CD4-positive, alpha-beta T cell (primary cell): ENCODE data around the gene KCNAB2. TPM values are rescaled to one million over a fixed set of nuclear protein-coding genes. Genes with fewer than 3 reads are reported as not detected.
"Not testable (repeated sequence)": the region's sequence is repeated elsewhere in the genome, so short reads cannot be mapped to it uniquely, and the experiment has no call there.

Experiments used
- ATAC-seq: fragments of 200-7000 bp; cut with Tn5 transposase; one replicate; pipeline ENCODE4 v1.10.0; 2022; ENCODE audit warnings: mild to moderate bottlenecking; ENCODE audit not compliant: poor library complexity
- CTCF ChIA-PET: fragments of 350-600 bp; sonication (Branson Sonifier 250); formaldehyde crosslinking; loops from one replicate; lab custom pipeline; 2021; ENCODE audit warnings: antibody characterized with exemption, inconsistent platforms; lab: Charles Lee
- POLR2A ChIA-PET: fragments of 350-600 bp; sonication (Branson Sonifier 250); formaldehyde crosslinking; loops from one replicate; lab custom pipeline; 2021; ENCODE audit warnings: antibody characterized with exemption, inconsistent platforms; lab: Charles Lee
- DNase-seq, 14 experiments: peaks; one replicate each; pipeline ENCODE4 v3.0.0-alpha.2; 2013 to 2020; ENCODE audit warnings: mixed read lengths in 2 of 14
- H3K27ac ChIP-seq, 2 donors: one replicate each; pipeline versions ENCODE4 v1.5.1 to v1.7.0; 2013; ENCODE audit warnings: low read length in 2 of 2, low read depth in 1 of 2, mild to moderate bottlenecking in 1 of 2
- H3K27me3 ChIP-seq, 2 experiments: 1 replicate in 1 of 2; 2 replicates in 1 of 2; pipeline versions ENCODE4 v1.6.1 to v1.7.0; 2013; ENCODE audit warnings: low read length in 2 of 2, control low read depth in 1 of 2, mild to moderate bottlenecking in 1 of 2, moderate library complexity in 1 of 2; ENCODE audit not compliant: insufficient read depth in 2 of 2, control insufficient read depth in 1 of 2
- H3K36me3 ChIP-seq: one replicate; pipeline ENCODE4 v1.6.1; 2013; ENCODE audit warnings: low read length, control low read depth; ENCODE audit not compliant: insufficient read depth
- H3K4me1 ChIP-seq: one replicate; pipeline ENCODE4 v1.6.1; 2013; ENCODE audit warnings: low read length, control low read depth; ENCODE audit not compliant: insufficient read depth
- H3K4me3 ChIP-seq: one replicate; pipeline ENCODE4 v1.5.1; 2013; ENCODE audit warnings: mild to moderate bottlenecking, low read length, moderate library complexity
- H3K9me3 ChIP-seq, 2 experiments: 1 replicate in 1 of 2; 2 replicates in 1 of 2; pipeline versions ENCODE4 v1.6.1 to v1.7.0; 2013; ENCODE audit warnings: low read length in 2 of 2, mild to moderate bottlenecking in 2 of 2, control low read depth in 1 of 2, moderate library complexity in 1 of 2; ENCODE audit not compliant: control insufficient read depth in 1 of 2, insufficient read depth in 1 of 2
- H3K27ac Mint-ChIP-seq: one replicate; pipeline ENCODE4 v1.8.0; 2020; ENCODE audit warnings: mixed read lengths
- H3K27me3 Mint-ChIP-seq: one replicate; pipeline ENCODE4 v1.8.0; 2021; ENCODE audit warnings: mixed read lengths
- H3K36me3 Mint-ChIP-seq: one replicate; pipeline ENCODE4 v1.8.0; 2021; ENCODE audit warnings: low read depth, mixed read lengths
- H3K4me1 Mint-ChIP-seq: one replicate; pipeline ENCODE4 v1.8.0; 2021; ENCODE audit warnings: low read depth, mixed read lengths
- H3K4me3 Mint-ChIP-seq: one replicate; pipeline ENCODE4 v1.8.0; 2020; ENCODE audit warnings: mild to moderate bottlenecking, mixed read lengths
- H3K9me3 Mint-ChIP-seq: one replicate; pipeline ENCODE4 v1.8.0; 2020; ENCODE audit warnings: mixed read lengths
- CTCF ChIP-seq: fragments of 200-600 bp; IDR thresholded peaks from one replicate; pipeline ENCODE4 v1.8.0; 2022; ENCODE audit warnings: antibody characterized with exemption, mild to moderate bottlenecking
- intact Hi-C, 2 experiments: fragments of 100-400 bp; cut with DNase I in 1 of 2; cut with micrococcal nuclease in 1 of 2; formaldehyde crosslinking; loops; one replicate each; pipeline versions ENCODE4 v1.15.1 to v1.9.0; 2023 to 2025; cut with DNase I, micrococcal nuclease
- total RNA-seq, 174 experiments: library from RNA in 2 of 174; stranded (reverse) in 2 of 174; gene quantifications; one replicate each; pipeline ENCODE4 v1.2.3 and lab custom pipeline; 2021 to 2026

Gene KCNAB2
- total RNA-seq, 2 experiments from 2014 or later: 147 to 155 TPM

GRCh38 chr1:6074192-6074901, 28.7 kb downstream of the KCNAB2 start:
- DNase-seq (no peak), ATAC-seq (no peak)
- Histone ChIP-seq H3K36me3 (peaks cover 80% of the 10 kb centered on the region), H3K27ac (no peak overlapping the region), H3K9me3 (no peaks in the 10 kb centered on the region), H3K4me3 (no peak overlapping the region), H3K27me3 (no peaks in the 10 kb centered on the region), H3K4me1 (no peaks in the 10 kb centered on the region)
- Mint-ChIP-seq H3K4me3 (no peak overlapping the region), H3K4me1 (no peaks in the 10 kb centered on the region), H3K9me3 (no peaks in the 10 kb centered on the region), H3K27ac (no peak overlapping the region), H3K36me3 (peaks cover 48% of the 10 kb centered on the region), H3K27me3 (no peaks in the 10 kb centered on the region)
- CTCF ChIA-PET: no interaction called here
- no peak for TF ChIP-seq CTCF
- POLR2A ChIA-PET: no interaction called here
- intact Hi-C loops: no loop called here

- intact Hi-C loops: no loop called here
- Mint-ChIP-seq H3K27ac (no peak overlapping the region), H3K27me3 (no peaks in the 10 kb centered on the region), H3K4me3 (no peak overlapping the region), H3K36me3 (peaks cover 58% of the 10 kb centered on the region), H3K4me1 (no peaks in the 10 kb centered on the region), H3K9me3 (no peaks in the 10 kb centered on the region)
- Histone ChIP-seq H3K4me3 (no peak overlapping the region), H3K27me3 (no peaks in the 10 kb centered on the region), H3K4me1 (no peaks in the 10 kb centered on the region), H3K9me3 (no peaks in the 10 kb centered on the region), H3K27ac (no peak overlapping the region), H3K36me3 (peaks cover 90% of the 10 kb centered on the region)
- DNase-seq: no peak
- CTCF ChIA-PET: no interaction called here
- no peak for TF ChIP-seq CTCF
- POLR2A ChIA-PET: no interaction called here
- ATAC-seq: no peak
Observed at GRCh38 chr1:6075748-6076147, 30.1 kb downstream of the KCNAB2 start.

- H3K4me3 ChIP-seq, H3K4me1 ChIP-seq, CTCF ChIA-PET, H3K27ac Mint-ChIP-seq, H3K4me1 Mint-ChIP-seq, H3K9me3 ChIP-seq, ATAC-seq, H3K9me3 Mint-ChIP-seq, POLR2A ChIA-PET, H3K4me3 Mint-ChIP-seq, H3K27me3 ChIP-seq, H3K27ac ChIP-seq, DNase-seq, intact Hi-C loops, H3K27me3 Mint-ChIP-seq: not testable (repeated sequence)
- peaks cover 91% of the 10 kb centered on the region for H3K36me3 ChIP-seq
- H3K36me3 Mint-ChIP-seq: peaks cover 65% of the 10 kb centered on the region
Observed at GRCh38 chr1:6077061-6077460, 31.4 kb downstream of the KCNAB2 start.

GRCh38 chr1:6077506-6077905, 31.8 kb downstream of the KCNAB2 start:
- ATAC-seq (no peak), DNase-seq (no peak)
- Mint-ChIP-seq H3K4me1 (no peaks in the 10 kb centered on the region), H3K36me3 (peaks cover 63% of the 10 kb centered on the region), H3K9me3 (no peaks in the 10 kb centered on the region), H3K4me3 (no peak overlapping the region), H3K27me3 (no peaks in the 10 kb centered on the region), H3K27ac (no peak overlapping the region)
- Histone ChIP-seq H3K4me3 (no peak overlapping the region), H3K27ac (no peak overlapping the region), H3K36me3 (peaks cover 91% of the 10 kb centered on the region), H3K9me3 (no peaks in the 10 kb centered on the region), H3K4me1 (no peaks in the 10 kb centered on the region), H3K27me3 (no peaks in the 10 kb centered on the region)
- ChIA-PET POLR2A (no interaction called here), CTCF (no interaction called here)
- no peak for TF ChIP-seq CTCF
- intact Hi-C loops: no loop called here
